IMR-90 (cell line): ENCODE data around the gene RETREG1. TPM values are rescaled to one million over a fixed set of nuclear protein-coding genes. Genes with fewer than 3 reads are reported as not detected.

Experiments used
- ATAC-seq: fragments of 200-7000 bp; cut with Tn5 transposase; 2 replicates; pipeline ENCODE4 v1.9.1; 2020; ENCODE audit warnings: low read depth, mild to moderate bottlenecking, moderate library complexity
- BruUV-seq: library from RNA; stranded (reverse); fragments of 400-500 nt; replicated peaks from 2 replicates; lab custom pipeline; 2021; lab: Mats Ljungman, UMichigan
- CTCF ChIA-PET: fragments of 300-600 bp; formaldehyde crosslinking; extraction: SDS; loops from one replicate; lab custom pipeline; 2021; ENCODE audit warnings: antibody characterized with exemption; lab: Yijun Ruan, JAX
- POLR2A ChIA-PET: fragments of 300-600 bp; sonication (Branson Sonifier 250); formaldehyde crosslinking; loops from one replicate; lab custom pipeline; 2022; ENCODE audit warnings: antibody characterized with exemption; ENCODE audit not compliant: unreplicated experiment; lab: Charles Lee
- DNase-seq: peaks from one replicate; pipeline ENCODE4 v3.0.0; 2013
- H2AFZ ChIP-seq: replicated peaks from 2 replicates; pipeline ENCODE3; 2013; ENCODE audit warnings: low read length, mild to moderate bottlenecking; ENCODE audit not compliant: poor library complexity
- H2AK5ac ChIP-seq: 2 replicates; pipeline ENCODE4 v1.6.1; 2013; ENCODE audit warnings: low read depth, low read length, inconsistent platforms
- H2AK9ac ChIP-seq: replicated peaks from 2 replicates; pipeline ENCODE3; 2013; ENCODE audit warnings: mild to moderate bottlenecking, low read depth, low read length, moderate library complexity; ENCODE audit not compliant: poor library complexity
- H2BK120ac ChIP-seq: 2 replicates; pipeline ENCODE4 v1.6.1; 2013; ENCODE audit warnings: low read depth, low read length, inconsistent platforms
- H2BK15ac ChIP-seq: 3 replicates; pipeline ENCODE4 v1.6.1; 2013; ENCODE audit warnings: low read depth, low read length, inconsistent platforms
- H2BK20ac ChIP-seq: 2 replicates; pipeline ENCODE4 v1.6.1; 2013; ENCODE audit warnings: low read depth, mild to moderate bottlenecking, inconsistent platforms, low read length, moderate library complexity
- H2BK5ac ChIP-seq: 2 replicates; pipeline ENCODE4 v1.6.1; 2013; ENCODE audit warnings: mild to moderate bottlenecking, low read depth, low read length, inconsistent platforms; ENCODE audit not compliant: poor library complexity, severe bottlenecking
- H3K14ac ChIP-seq: replicated peaks from 2 replicates; pipeline ENCODE4 v1.6.1; 2013; ENCODE audit warnings: low read depth, low read length, inconsistent platforms
- H3K18ac ChIP-seq: 2 replicates; pipeline ENCODE4 v1.6.1; 2013; ENCODE audit warnings: low read depth, low read length, control low read depth
- H3K23ac ChIP-seq: 2 replicates; pipeline ENCODE4 v1.6.1; 2013; ENCODE audit warnings: low read depth, low read length, inconsistent platforms
- H3K27ac ChIP-seq: 2 replicates; pipeline ENCODE4 v1.5.1; 2013; ENCODE audit warnings: mild to moderate bottlenecking, control low read depth, low read length; ENCODE audit not compliant: insufficient read depth
- H3K27me3 ChIP-seq: 2 replicates; pipeline ENCODE4 v1.6.1; 2013; ENCODE audit warnings: low read length; ENCODE audit not compliant: control insufficient read depth, insufficient read depth
- H3K36me3 ChIP-seq: 2 replicates; pipeline ENCODE4 v1.6.1; 2013; ENCODE audit warnings: low read length, mixed read lengths; ENCODE audit not compliant: control insufficient read depth, insufficient read depth
- H3K4ac ChIP-seq: 2 replicates; pipeline ENCODE4 v1.6.1; 2013; ENCODE audit warnings: low read depth, low read length, inconsistent platforms
- H3K4me1 ChIP-seq: 2 replicates; pipeline ENCODE4 v1.6.1; 2013; ENCODE audit warnings: low read length, mixed read lengths; ENCODE audit not compliant: control insufficient read depth, insufficient read depth
- H3K4me2 ChIP-seq: 2 replicates; pipeline ENCODE4 v1.6.1; 2013; ENCODE audit warnings: low read depth, mild to moderate bottlenecking, control low read depth, low read length, moderate library complexity
- H3K4me3 ChIP-seq: 2 replicates; pipeline ENCODE4 v1.5.1; 2013; ENCODE audit warnings: low read depth, mild to moderate bottlenecking, control low read depth, low read length, moderate library complexity; ENCODE audit not compliant: insufficient read depth
- H3K56ac ChIP-seq: 2 replicates; pipeline ENCODE4 v1.6.1; 2013; ENCODE audit warnings: low read length, inconsistent platforms; ENCODE audit not compliant: insufficient read depth; ENCODE audit errors: extremely low read depth
- H3K79me1 ChIP-seq, 2 experiments: 2 replicates each; pipeline ENCODE4 v1.6.1; 2013; ENCODE audit warnings: low read length in 2 of 2, inconsistent platforms in 1 of 2, low read depth in 1 of 2
- H3K9ac ChIP-seq: 2 replicates; pipeline ENCODE4 v1.6.1; 2013; ENCODE audit warnings: low read depth, low read length, control low read depth
- H3K9me1 ChIP-seq: 2 replicates; pipeline ENCODE4 v1.6.1; 2013; ENCODE audit warnings: low read length, inconsistent platforms; ENCODE audit not compliant: insufficient read depth
- H3K9me3 ChIP-seq: 2 replicates; pipeline ENCODE4 v1.6.1; 2013; ENCODE audit warnings: low read length; ENCODE audit not compliant: control insufficient read depth, insufficient read depth
- H4K20me1 ChIP-seq: 2 replicates; pipeline ENCODE4 v1.6.1; 2013; ENCODE audit warnings: low read length, inconsistent platforms; ENCODE audit not compliant: insufficient read depth
- H4K5ac ChIP-seq: 2 replicates; pipeline ENCODE4 v1.6.1; 2013; ENCODE audit warnings: mild to moderate bottlenecking, low read depth, low read length, control low read depth
- H4K8ac ChIP-seq, 2 experiments: 2 replicates each; pipeline ENCODE4 v1.6.1; 2013; ENCODE audit warnings: low read depth in 2 of 2, low read length in 2 of 2, control low read depth in 1 of 2, inconsistent platforms in 1 of 2
- H4K91ac ChIP-seq: 2 replicates; pipeline ENCODE4 v1.6.1; 2013; ENCODE audit warnings: low read depth, low read length, inconsistent platforms; ENCODE audit not compliant: insufficient read depth
- BHLHE40 ChIP-seq: fragments of 150-350 bp; IDR thresholded peaks from 2 replicates; pipeline ENCODE4 v1.6.1; 2016; ENCODE audit warnings: mild to moderate bottlenecking, low read depth, low read length
- CEBPB ChIP-seq: IDR thresholded peaks from 2 replicates; pipeline ENCODE4 v1.6.1; 2012; ENCODE audit warnings: low read depth, low read length, improper control_type of control experiment
- CHD1 ChIP-seq: IDR thresholded peaks from 2 replicates; pipeline ENCODE4 v1.6.1; 2012; ENCODE audit warnings: low read depth, low read length, improper control_type of control experiment
- CTCF ChIP-seq: conservative IDR thresholded peaks from 2 replicates; pipeline ENCODE4 v1.5.1; 2012; ENCODE audit warnings: mild to moderate bottlenecking, low read depth, low read length, improper control_type of control experiment
- ELK1 ChIP-seq: fragments of 150-350 bp; IDR thresholded peaks from 2 replicates; pipeline ENCODE4 v1.6.1; 2016; ENCODE audit warnings: low read depth, mild to moderate bottlenecking, low read length, moderate library complexity, borderline replicate concordance
- FOS ChIP-seq: fragments of 150-350 bp; IDR thresholded peaks from 2 replicates; pipeline ENCODE4 v1.6.1; 2016; ENCODE audit warnings: low read depth, low read length
- MAFK ChIP-seq: IDR thresholded peaks from 2 replicates; pipeline ENCODE4 v1.6.1; 2012; ENCODE audit warnings: low read depth, low read length, improper control_type of control experiment
- MAZ ChIP-seq: IDR thresholded peaks from 2 replicates; pipeline ENCODE4 v1.6.1; 2012; ENCODE audit warnings: low read depth, mild to moderate bottlenecking, low read length, improper control_type of control experiment, moderate library complexity, borderline replicate concordance
- MXI1 ChIP-seq: IDR thresholded peaks from 2 replicates; pipeline ENCODE4 v1.6.1; 2012; ENCODE audit warnings: low read depth, mild to moderate bottlenecking, low read length, moderate library complexity, borderline replicate concordance
- NFE2L2 ChIP-seq: fragments of 150-350 bp; IDR thresholded peaks from 2 replicates; pipeline ENCODE4 v1.6.1; 2016; ENCODE audit warnings: low read depth, mild to moderate bottlenecking, low read length
- POLR2A ChIP-seq: IDR thresholded peaks from 2 replicates; pipeline ENCODE4 v1.6.1; 2012; ENCODE audit warnings: mild to moderate bottlenecking, low read depth, low read length
- RAD21 ChIP-seq: IDR thresholded peaks from 2 replicates; pipeline ENCODE4 v1.6.1; 2012; ENCODE audit warnings: low read length, improper control_type of control experiment
- RCOR1 ChIP-seq: IDR thresholded peaks from 2 replicates; pipeline ENCODE4 v1.6.1; 2012; ENCODE audit warnings: mild to moderate bottlenecking, low read length, improper control_type of control experiment; ENCODE audit not compliant: insufficient replicate concordance
- RFX5 ChIP-seq: IDR thresholded peaks from 2 replicates; pipeline ENCODE4 v1.8.0; 2012; ENCODE audit warnings: low read depth, mild to moderate bottlenecking, low read length, moderate library complexity
- SMC3 ChIP-seq: fragments of 150-350 bp; IDR thresholded peaks from 2 replicates; pipeline ENCODE4 v1.6.1; 2016; ENCODE audit warnings: low read depth, mild to moderate bottlenecking, antibody characterized with exemption, low read length, moderate library complexity
- USF2 ChIP-seq: fragments of 150-350 bp; IDR thresholded peaks from 2 replicates; pipeline ENCODE4 v1.6.1; 2017; ENCODE audit warnings: mild to moderate bottlenecking, antibody characterized with exemption, low read length, low read depth
- WGBS, 2 experiments: methylation state at CpG; one replicate each; pipeline versions ENCODE4 v1.1.5 to v1.1.7; 2013; ENCODE audit warnings: missing lambda C conversion rate in 2 of 2; ENCODE audit not compliant: insufficient read length in 1 of 2; ENCODE audit errors: extremely low coverage in 2 of 2; 5-methylcytosine and 5-hydroxymethylcytosine counted together
- dilution Hi-C: fragments of 300-500 bp; cut with HindIII; formaldehyde crosslinking; loops from one replicate; pipeline ENCODE4 v1.14.3; 2018; ENCODE audit warnings: low sequenced_read_pairs; ENCODE audit not compliant: unreplicated experiment
- in situ Hi-C: fragments of 300-500 bp; cut with MboI; formaldehyde crosslinking; loops from 3 replicates; pipeline ENCODE4 v1.14.3; 2019; ENCODE audit warnings: low sequenced_read_pairs, inconsistent platforms, mixed read lengths
- intact Hi-C: fragments of 100-400 bp; cut with micrococcal nuclease; formaldehyde crosslinking; loops from 2 replicates; pipeline ENCODE4 v1.10.0; 2022
- polyA plus RNA-seq, 3 experiments: library from polyadenylated mRNA; depleted of rRNA; stranded (reverse); fragments of >200 nt; gene quantifications; 2 replicates each; pipeline ENCODE4 v1.2.3, GENCODE V29; 2012; ENCODE audit warnings: low replicate concordance in 1 of 3
- total RNA-seq: library from RNA; depleted of rRNA; stranded (reverse); fragments of >200 nt; gene quantifications from 2 replicates; pipeline ENCODE4 v1.2.3, GENCODE V29; 2012

Gene RETREG1
- total and polyA plus RNA-seq, 2 of the 4 experiments (the other 2 are of a cell fraction): not detected

GRCh38 chr5:16471387-16471786, 145.4 kb downstream of the RETREG1 start:
- TF ChIP-seq SMC3 (no peak), RCOR1 (no peak), RAD21 (no peak), CEBPB (no peak), MAZ (no peak), USF2 (no peak), ELK1 (no peak), NFE2L2 (no peak), CTCF (no peak), CHD1 (no peak), MAFK (no peak), BHLHE40 (no peak), POLR2A (no peak), FOS (no peak), RFX5 (no peak), MXI1 (no peak)
- no peak overlapping the region for H4K8ac ChIP-seq
- peaks cover 4 to 31% of the 10 kb centered on the region in 2 experiments; a peak in 2 of 4 replicates for H3K79me1 ChIP-seq
- H3K4me3 ChIP-seq: no peak overlapping the region
- H3K9me3 ChIP-seq: no peaks in the 10 kb centered on the region
- H2BK15ac ChIP-seq: no peak overlapping the region
- H4K20me1 ChIP-seq: peaks cover 5% of the 10 kb centered on the region; the same call in 1 of the 2 replicates
- no peak overlapping the region for H2AK9ac ChIP-seq
- H3K27ac ChIP-seq: no peak overlapping the region
- intact Hi-C loops: no loop called here
- no peak overlapping the region for H2BK120ac ChIP-seq
- no peak overlapping the region for H3K9ac ChIP-seq
- H3K27me3 ChIP-seq: no peaks in the 10 kb centered on the region
- WGBS, 2 experiments: no CpG with 5 or more reads among the region's 3 CpGs
- DNase-seq (no peak), ATAC-seq (no peak)
- no peak overlapping the region for H4K91ac ChIP-seq
- in situ Hi-C loops: loop anchor here (10.0 kb wide), 1 partner anchor 733 kb away; no protein-coding TSS in a partner anchor
- BruUV-seq: no TSS peak
- no peak overlapping the region for H3K4me2 ChIP-seq
- no peak overlapping the region for H3K14ac ChIP-seq
- H3K18ac ChIP-seq: no peak overlapping the region
- no peak overlapping the region for H2AFZ ChIP-seq
- dilution Hi-C loops: no loop called here
- peaks cover 9% of the 10 kb centered on the region; the same call in 1 of the 2 replicates for H3K9me1 ChIP-seq
- H2AK5ac ChIP-seq: no peak overlapping the region
- no peak overlapping the region for H3K4ac ChIP-seq
- ChIA-PET CTCF (interaction anchor here (1.1 kb wide), 1 partner anchor 13 kb away, joined by 5 read pairs; no protein-coding TSS in a partner anchor), POLR2A (no interaction called here)
- H2BK20ac ChIP-seq: no peak overlapping the region
- peaks cover 9% of the 10 kb centered on the region for H3K4me1 ChIP-seq
- no peaks in the 10 kb centered on the region for H3K36me3 ChIP-seq
- H2BK5ac ChIP-seq: no peak overlapping the region
- no peak overlapping the region for H4K5ac ChIP-seq
- H3K56ac ChIP-seq: no peak overlapping the region
- H3K23ac ChIP-seq: no peak overlapping the region
